Esophagus muscularis mucosa (tissue), 3 donors: ENCODE data around the gene PICALM.

Experiments used
- POLR2A ChIP-seq: fragments of 450-650 bp; IDR thresholded peaks from one replicate; pipeline ENCODE4 v1.6.1; 2017; ENCODE audit warnings: antibody characterized with exemption, moderate library complexity, mild to moderate bottlenecking, low read depth
- POLR2AphosphoS5 ChIP-seq, 2 donors: sonication (generic); formaldehyde crosslinking; IDR thresholded peaks; one replicate each; pipeline ENCODE4 v1.6.1; 2017; ENCODE audit warnings: antibody characterized with exemption in 2 of 2
- TF ChIP-seq, protein P1 (sequence below), 3 experiments: fragments of 200-600 bp in 2 of 3; fragments of 450-650 bp in 1 of 3; sonication (generic) in 2 of 3; IDR thresholded peaks; one replicate each; pipeline ENCODE4 v1.5.1; 2017 to 2019; ENCODE audit warnings: antibody characterized with exemption in 3 of 3, mild to moderate bottlenecking in 2 of 3, moderate library complexity in 1 of 3

DNA sequence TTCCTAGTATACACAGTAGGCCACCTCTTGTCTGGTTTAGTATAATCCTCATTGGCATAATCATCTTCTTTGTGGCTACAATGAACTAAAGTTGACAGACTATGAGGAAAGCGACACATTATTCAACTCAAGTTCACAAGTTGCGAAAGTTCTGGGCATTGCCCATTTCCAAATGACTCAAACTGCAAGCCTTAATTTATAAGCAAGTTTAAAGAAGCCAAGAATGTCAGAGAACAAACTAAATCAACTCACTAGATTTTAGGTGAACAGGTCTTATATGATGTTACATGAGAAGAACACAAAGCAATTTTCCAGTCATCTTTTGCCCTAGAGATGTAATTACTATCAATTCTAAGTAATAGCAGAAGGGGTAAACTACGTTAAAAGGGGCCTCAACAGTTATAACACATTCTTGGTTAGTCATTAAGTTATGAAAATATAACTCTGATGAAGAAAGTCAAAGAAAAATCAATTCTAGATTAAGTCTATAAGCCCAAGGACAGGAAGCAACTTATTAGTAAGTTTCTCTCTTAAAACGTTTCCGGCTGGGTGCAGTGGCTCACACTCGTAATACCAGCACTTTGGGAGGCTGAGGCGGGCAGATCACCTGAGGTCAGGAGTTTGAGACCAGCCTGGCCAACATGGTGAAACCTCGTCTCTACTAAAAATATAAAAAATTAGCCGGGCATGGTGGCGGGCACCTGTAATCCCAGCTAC is 21.5 kb downstream of the PICALM start:
- no peak for TF ChIP-seq POLR2AphosphoS5 (IDR thresholded peaks at IDR 0.05)
- TF ChIP-seq, protein P1, sequence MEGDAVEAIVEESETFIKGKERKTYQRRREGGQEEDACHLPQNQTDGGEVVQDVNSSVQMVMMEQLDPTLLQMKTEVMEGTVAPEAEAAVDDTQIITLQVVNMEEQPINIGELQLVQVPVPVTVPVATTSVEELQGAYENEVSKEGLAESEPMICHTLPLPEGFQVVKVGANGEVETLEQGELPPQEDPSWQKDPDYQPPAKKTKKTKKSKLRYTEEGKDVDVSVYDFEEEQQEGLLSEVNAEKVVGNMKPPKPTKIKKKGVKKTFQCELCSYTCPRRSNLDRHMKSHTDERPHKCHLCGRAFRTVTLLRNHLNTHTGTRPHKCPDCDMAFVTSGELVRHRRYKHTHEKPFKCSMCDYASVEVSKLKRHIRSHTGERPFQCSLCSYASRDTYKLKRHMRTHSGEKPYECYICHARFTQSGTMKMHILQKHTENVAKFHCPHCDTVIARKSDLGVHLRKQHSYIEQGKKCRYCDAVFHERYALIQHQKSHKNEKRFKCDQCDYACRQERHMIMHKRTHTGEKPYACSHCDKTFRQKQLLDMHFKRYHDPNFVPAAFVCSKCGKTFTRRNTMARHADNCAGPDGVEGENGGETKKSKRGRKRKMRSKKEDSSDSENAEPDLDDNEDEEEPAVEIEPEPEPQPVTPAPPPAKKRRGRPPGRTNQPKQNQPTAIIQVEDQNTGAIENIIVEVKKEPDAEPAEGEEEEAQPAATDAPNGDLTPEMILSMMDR (IDR thresholded peaks at IDR 0.05), result no peak
- no peak for TF ChIP-seq POLR2A
